ENCODE data around the gene IL10RA. TPM values are rescaled to one million over a fixed set of nuclear protein-coding genes. Genes with fewer than 3 reads are reported as not detected.

IL10RA gene
- total and polyA plus RNA-seq, 11 donors = 2.1 to 49.0 (median 5.8) TPM

GRCh38 chr11:117962826-117963225 is 23.4 kb upstream of the IL10RA start:
- intact Hi-C loops (cut with DNase I) = no loop called here
- DNase-seq (no peak), ATAC-seq (no peak)
- Histone ChIP-seq H3K4me1 (peaks cover 0 to 26% (median 0%) of the 10 kb centered on the region in 12 donors), H3K27ac (no peak overlapping the region), H3K4me3 (no peak overlapping the region), H3K36me3 (no peaks in the 10 kb centered on the region), H3K9me3 (peaks cover 0 to 3% (median 0%) of the 10 kb centered on the region in 12 donors), H3K27me3 (no peaks in the 10 kb centered on the region)
- TF ChIP-seq POLR2A (IDR thresholded peaks at IDR 0.05) = no peak
- TF ChIP-seq, protein P1, sequence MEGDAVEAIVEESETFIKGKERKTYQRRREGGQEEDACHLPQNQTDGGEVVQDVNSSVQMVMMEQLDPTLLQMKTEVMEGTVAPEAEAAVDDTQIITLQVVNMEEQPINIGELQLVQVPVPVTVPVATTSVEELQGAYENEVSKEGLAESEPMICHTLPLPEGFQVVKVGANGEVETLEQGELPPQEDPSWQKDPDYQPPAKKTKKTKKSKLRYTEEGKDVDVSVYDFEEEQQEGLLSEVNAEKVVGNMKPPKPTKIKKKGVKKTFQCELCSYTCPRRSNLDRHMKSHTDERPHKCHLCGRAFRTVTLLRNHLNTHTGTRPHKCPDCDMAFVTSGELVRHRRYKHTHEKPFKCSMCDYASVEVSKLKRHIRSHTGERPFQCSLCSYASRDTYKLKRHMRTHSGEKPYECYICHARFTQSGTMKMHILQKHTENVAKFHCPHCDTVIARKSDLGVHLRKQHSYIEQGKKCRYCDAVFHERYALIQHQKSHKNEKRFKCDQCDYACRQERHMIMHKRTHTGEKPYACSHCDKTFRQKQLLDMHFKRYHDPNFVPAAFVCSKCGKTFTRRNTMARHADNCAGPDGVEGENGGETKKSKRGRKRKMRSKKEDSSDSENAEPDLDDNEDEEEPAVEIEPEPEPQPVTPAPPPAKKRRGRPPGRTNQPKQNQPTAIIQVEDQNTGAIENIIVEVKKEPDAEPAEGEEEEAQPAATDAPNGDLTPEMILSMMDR (IDR thresholded peaks at IDR 0.05) = no peak
- WGBS, 4 donors = 92 to 96% (median 95%) methylated on average over 3 of the region's 3 CpGs

- no peak overlapping the region for H3K27ac ChIP-seq
- TF ChIP-seq POLR2A (IDR thresholded peaks at IDR 0.05) = no peak
- TF ChIP-seq, protein P1 (IDR thresholded peaks at IDR 0.05) = no peak
- DNase-seq = no peak
- no peak overlapping the region for H3K4me3 ChIP-seq
- peaks cover 0 to 41% (median 0%) of the 10 kb centered on the region in 12 donors for H3K4me1 ChIP-seq
- peaks cover 0 to 3% (median 0%) of the 10 kb centered on the region in 9 donors for H3K27me3 ChIP-seq
- no peaks in the 10 kb centered on the region for H3K9me3 ChIP-seq
- 68 to 76% (median 73%) methylated on average over 8 of the region's 8 CpGs for WGBS, 4 donors
- ATAC-seq = no peak
- intact Hi-C loops (cut with DNase I) = no loop called here
- H3K36me3 ChIP-seq = no peaks in the 10 kb centered on the region
These were observed 19.3 kb upstream of the IL10RA start for GRCh38 chr11:117966908-117967307.

- ATAC-seq (no peak), DNase-seq (no peak)
- Histone ChIP-seq H3K36me3 (no peaks in the 10 kb centered on the region), H3K27me3 (peaks cover 0 to 3% (median 0%) of the 10 kb centered on the region in 9 donors), H3K9me3 (no peaks in the 10 kb centered on the region), H3K27ac (peak overlapping the region in 1 of 12 donors; percentile 74), H3K4me1 (peaks cover 0 to 65% (median 0%) of the 10 kb centered on the region in 12 donors), H3K4me3 (no peak overlapping the region)
- intact Hi-C loops (cut with DNase I) = no loop called here
- 94 to 99% (median 97%) methylated on average over 5 of the region's 5 CpGs for WGBS, 4 donors
- TF ChIP-seq, protein P1 (IDR thresholded peaks at IDR 0.05) = no peak
- TF ChIP-seq POLR2A (IDR thresholded peaks at IDR 0.05) = no peak
These were observed 16.8 kb upstream of the IL10RA start for GRCh38 chr11:117969160-117969991.

DNA sequence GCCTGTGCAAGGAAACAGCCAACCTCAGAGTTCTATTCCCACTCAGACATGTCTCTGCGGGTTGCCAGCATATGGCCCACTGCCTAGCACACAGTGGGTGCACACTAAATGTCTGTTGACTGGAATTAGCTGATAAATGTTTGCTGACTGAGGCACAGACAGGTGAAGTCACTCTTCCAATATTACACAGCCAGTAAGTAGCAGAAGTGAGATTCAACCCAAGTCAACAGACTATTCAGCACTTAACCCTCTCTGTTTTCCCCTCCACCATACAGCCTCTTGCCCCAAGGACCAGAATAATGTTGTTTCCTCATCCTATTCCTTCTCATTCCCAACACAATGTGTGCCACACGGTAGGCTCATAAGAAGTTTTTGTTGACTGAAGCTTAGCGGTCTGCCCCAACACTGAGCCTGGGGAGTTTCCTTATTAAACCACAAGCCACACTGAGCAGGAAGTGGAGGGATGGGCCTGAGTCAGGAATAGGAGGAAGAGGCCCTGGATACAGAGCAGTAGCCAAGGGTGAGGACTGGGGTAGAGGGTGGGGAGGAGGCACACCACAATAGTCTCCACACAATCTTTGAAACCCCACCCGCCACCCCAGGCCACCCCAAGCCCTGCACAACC is 15.7 kb upstream of the IL10RA start:
- Histone ChIP-seq H3K4me3 (no peak overlapping the region), H3K27me3 (peaks cover 0 to 3% (median 0%) of the 10 kb centered on the region in 9 donors), H3K27ac (peak overlapping the region in 1 of 12 donors; percentile 74), H3K9me3 (no peaks in the 10 kb centered on the region), H3K36me3 (no peaks in the 10 kb centered on the region), H3K4me1 (peaks cover 0 to 76% (median 0%) of the 10 kb centered on the region in 12 donors)
- 69 to 78% (median 75%) methylated on average over 4 of the region's 4 CpGs for WGBS, 4 donors
- TF ChIP-seq POLR2A (IDR thresholded peaks at IDR 0.05) = no peak
- TF ChIP-seq, protein P1 (IDR thresholded peaks at IDR 0.05) = no peak
- DNase-seq (peak in 1 of 5 donors; percentile 56), ATAC-seq (peak; percentile 35 to 86 (median 74))
- intact Hi-C loops (cut with DNase I) = no loop called here
